H9 (cell line): ENCODE data around the gene INPP5B. TPM values are rescaled to one million over a fixed set of nuclear protein-coding genes. Genes with fewer than 3 reads are reported as not detected.

Experiments
- DNase-seq: peaks from one replicate; pipeline ENCODE4 v3.0.0-alpha.2; 2017
- H2AFZ ChIP-seq: one replicate; pipeline ENCODE4 v1.6.1; 2013; ENCODE audit warnings: mild to moderate bottlenecking, low read length, control low read depth, moderate library complexity
- H2AK5ac ChIP-seq: 2 replicates; pipeline ENCODE4 v1.6.1; 2013; ENCODE audit warnings: low read length, control low read depth, mixed read lengths; ENCODE audit not compliant: insufficient read length
- H2BK120ac ChIP-seq: one replicate; pipeline ENCODE4 v1.6.1; 2013; ENCODE audit warnings: low read depth, mild to moderate bottlenecking, low read length, control low read depth, inconsistent platforms; ENCODE audit not compliant: poor library complexity, severe bottlenecking
- H2BK12ac ChIP-seq: 2 replicates; pipeline ENCODE4 v1.6.1; 2013; ENCODE audit warnings: low read length, control low read depth, mixed read lengths, low read depth; ENCODE audit not compliant: insufficient read length
- H2BK15ac ChIP-seq: 2 replicates; pipeline ENCODE4 v1.6.1; 2013; ENCODE audit warnings: low read depth, low read length, control low read depth
- H2BK20ac ChIP-seq: one replicate; pipeline ENCODE4 v1.6.1; 2013; ENCODE audit warnings: low read depth, mild to moderate bottlenecking, low read length, control low read depth, inconsistent platforms; ENCODE audit not compliant: poor library complexity, severe bottlenecking
- H2BK5ac ChIP-seq: 2 replicates; pipeline ENCODE4 v1.6.1; 2013; ENCODE audit warnings: low read length, control low read depth, mixed read lengths; ENCODE audit not compliant: insufficient read length
- H3K14ac ChIP-seq: 2 replicates; pipeline ENCODE4 v1.6.1; 2013; ENCODE audit warnings: low read length, control low read depth; ENCODE audit not compliant: insufficient read depth
- H3K18ac ChIP-seq: 2 replicates; pipeline ENCODE4 v1.6.1; 2013; ENCODE audit warnings: low read depth, mild to moderate bottlenecking, mixed read lengths, low read length, control low read depth; ENCODE audit not compliant: insufficient read length
- H3K23ac ChIP-seq: 2 replicates; pipeline ENCODE4 v1.6.1; 2013; ENCODE audit warnings: low read length, control low read depth, mixed read lengths, low read depth; ENCODE audit not compliant: insufficient read length
- H3K23me2 ChIP-seq: 2 replicates; pipeline ENCODE4 v1.6.1; 2013; ENCODE audit warnings: low read depth, mild to moderate bottlenecking, mixed read lengths, low read length, control low read depth; ENCODE audit not compliant: insufficient read length, poor library complexity, severe bottlenecking
- H3K27ac ChIP-seq: 2 replicates; pipeline ENCODE4 v1.5.1; 2013; ENCODE audit warnings: low read length, control low read depth, mixed read lengths, low read depth; ENCODE audit not compliant: insufficient read length
- H3K27me3 ChIP-seq: 2 replicates; pipeline ENCODE4 v1.6.1; 2013; ENCODE audit warnings: low read length, control low read depth, inconsistent platforms; ENCODE audit not compliant: insufficient read depth
- H3K4ac ChIP-seq: 2 replicates; pipeline ENCODE4 v1.6.1; 2013; ENCODE audit warnings: low read depth, mild to moderate bottlenecking, control low read depth, inconsistent platforms, low read length, moderate library complexity
- H3K4me1 ChIP-seq: 2 replicates; pipeline ENCODE4 v1.6.1; 2013; ENCODE audit warnings: low read length, control low read depth, inconsistent platforms; ENCODE audit not compliant: insufficient read depth
- H3K4me2 ChIP-seq: 2 replicates; pipeline ENCODE4 v1.6.1; 2013; ENCODE audit warnings: low read length, control low read depth, mixed read lengths; ENCODE audit not compliant: insufficient read length, insufficient read depth
- H3K56ac ChIP-seq: 2 replicates; pipeline ENCODE4 v1.6.1; 2013; ENCODE audit warnings: low read depth, mild to moderate bottlenecking, mixed read lengths, low read length, control low read depth; ENCODE audit not compliant: insufficient read length
- H3K79me1 ChIP-seq: 2 replicates; pipeline ENCODE4 v1.6.1; 2013; ENCODE audit warnings: low read depth, mild to moderate bottlenecking, moderate library complexity, low read length, control low read depth, inconsistent platforms; ENCODE audit not compliant: insufficient read depth, poor library complexity, severe bottlenecking
- H3K79me2 ChIP-seq: 2 replicates; pipeline ENCODE4 v1.6.1; 2013; ENCODE audit warnings: low read length, control low read depth, inconsistent platforms; ENCODE audit not compliant: insufficient read depth
- H3K9ac ChIP-seq: 2 replicates; pipeline ENCODE4 v1.6.1; 2013; ENCODE audit warnings: low read length, control low read depth, mixed read lengths; ENCODE audit not compliant: insufficient read length; ENCODE audit errors: extremely low read depth
- H3K9me3 ChIP-seq: one replicate; pipeline ENCODE4 v1.6.1; 2013; ENCODE audit warnings: low read depth, low read length, inconsistent platforms; ENCODE audit not compliant: control insufficient read depth
- H3T11ph ChIP-seq: one replicate; pipeline ENCODE4 v1.6.1; 2013; ENCODE audit warnings: mild to moderate bottlenecking, low read length, control low read depth, inconsistent platforms
- H4K20me1 ChIP-seq: one replicate; pipeline ENCODE4 v1.6.1; 2013; ENCODE audit not compliant: control insufficient read depth, insufficient read length, insufficient read depth
- H4K5ac ChIP-seq: 2 replicates; pipeline ENCODE4 v1.6.1; 2013; ENCODE audit warnings: low read depth, mild to moderate bottlenecking, mixed read lengths, low read length, control low read depth; ENCODE audit not compliant: insufficient read length
- H4K8ac ChIP-seq: replicated peaks from 2 replicates; pipeline ENCODE4 v1.6.1; 2013; ENCODE audit warnings: low read length, control low read depth, mixed read lengths, low read depth; ENCODE audit not compliant: insufficient read length
- H4K91ac ChIP-seq: 2 replicates; pipeline ENCODE4 v1.6.1; 2013; ENCODE audit warnings: low read depth, mild to moderate bottlenecking, moderate library complexity, mixed read lengths, low read length, control low read depth; ENCODE audit not compliant: insufficient read length
- H3K27ac Mint-ChIP-seq, 3 experiments: 2 replicates in 2 of 3; 3 replicates in 1 of 3; pipeline ENCODE4 v1.8.0; 2020 to 2021; ENCODE audit warnings: mixed read lengths in 3 of 3, mild to moderate bottlenecking in 1 of 3, moderate library complexity in 1 of 3
- H3K27me3 Mint-ChIP-seq: 2 replicates; pipeline ENCODE4 v1.8.0; 2021; ENCODE audit warnings: low read depth, mild to moderate bottlenecking, moderate library complexity, mixed read lengths
- H3K36me3 Mint-ChIP-seq, 3 experiments: 2 replicates in 2 of 3; 3 replicates in 1 of 3; pipeline ENCODE4 v1.8.0; 2020 to 2021; ENCODE audit warnings: low read depth in 3 of 3, mixed read lengths in 3 of 3; ENCODE audit not compliant: insufficient read depth in 1 of 3
- H3K4me1 Mint-ChIP-seq, 2 experiments: 2 replicates each; pipeline ENCODE4 v1.8.0; 2020; ENCODE audit warnings: mixed read lengths in 2 of 2
- H3K4me3 Mint-ChIP-seq, 2 experiments: 2 replicates in 1 of 2; 3 replicates in 1 of 2; pipeline ENCODE4 v1.8.0; 2020 to 2021; ENCODE audit warnings: mild to moderate bottlenecking in 2 of 2, mixed read lengths in 2 of 2, moderate library complexity in 1 of 2
- H3K9me3 Mint-ChIP-seq, 2 experiments: 2 replicates in 1 of 2; 3 replicates in 1 of 2; pipeline ENCODE4 v1.8.0; 2020; ENCODE audit warnings: mild to moderate bottlenecking in 2 of 2, mixed read lengths in 2 of 2, moderate library complexity in 1 of 2
- CTCF ChIP-seq: fragments of 200-600 bp; sonication (generic); conservative IDR thresholded peaks from 3 replicates; pipeline ENCODE4 v1.8.0; 2021; ENCODE audit warnings: antibody characterized with exemption, mild to moderate bottlenecking
- WGBS: extraction: QIAGEN DNeasy Blood & Tissue Kit; methylation state at CpG from one replicate; pipeline ENCODE4 v1.1.7; 2013; ENCODE audit warnings: missing lambda C conversion rate, low lambda C conversion rate, mixed read lengths; ENCODE audit not compliant: insufficient read length; ENCODE audit errors: extremely low coverage; 5-methylcytosine and 5-hydroxymethylcytosine counted together
- total RNA-seq: library from RNA; stranded (reverse); gene quantifications from 2 replicates; pipeline ENCODE4 v1.2.1, GENCODE V29; 2021

INPP5B gene
- total RNA-seq, 1 experiment from 2014 or later: 28.2 TPM

- no peaks in the 10 kb centered on the region for H3K23me2 ChIP-seq
- no peak for DNase-seq
- no peak overlapping the region for H4K8ac ChIP-seq
- TF ChIP-seq CTCF: no peak
- no peaks in the 10 kb centered on the region for H4K20me1 ChIP-seq
- H3K27me3 Mint-ChIP-seq: no peaks in the 10 kb centered on the region
- H4K91ac ChIP-seq: no peak overlapping the region
- no peak overlapping the region for H2BK5ac ChIP-seq
- WGBS: no CpG with 5 or more reads among the region's 4 CpGs
- H3K4ac ChIP-seq: no peak overlapping the region
- H3K4me3 Mint-ChIP-seq: no peak overlapping the region
- no peak overlapping the region for H3K9ac ChIP-seq
- no peak overlapping the region for H2BK15ac ChIP-seq
- H3K4me1 Mint-ChIP-seq: no peaks in the 10 kb centered on the region
- no peak overlapping the region for H4K5ac ChIP-seq
- no peak overlapping the region for H3K4me2 ChIP-seq
- no peaks in the 10 kb centered on the region for H3K9me3 ChIP-seq
- H3K27ac ChIP-seq: no peak overlapping the region
- no peaks in the 10 kb centered on the region for H3K27me3 ChIP-seq
- H2AK5ac ChIP-seq: no peak overlapping the region
- no peak overlapping the region for H3K56ac ChIP-seq
- H3K14ac ChIP-seq: no peak overlapping the region
- H2BK120ac ChIP-seq: no peak overlapping the region
- 0 out of 7 replicates have a peak, but pooled peaks cover 0 to 2% (median 0%) of the 10 kb centered on the region in 3 experiments for H3K36me3 Mint-ChIP-seq
- H2AFZ ChIP-seq: no peak overlapping the region
- H3K79me1 ChIP-seq: peaks cover 8% of the 10 kb centered on the region
- no peak overlapping the region for H3K27ac Mint-ChIP-seq
- H3K4me1 ChIP-seq: no peaks in the 10 kb centered on the region
- no peak overlapping the region for H2BK20ac ChIP-seq
- no peak overlapping the region for H3T11ph ChIP-seq
- no peak overlapping the region for H2BK12ac ChIP-seq
- no peak overlapping the region for H3K23ac ChIP-seq
- no peaks in the 10 kb centered on the region; the same call in 1 of the 2 replicates for H3K79me2 ChIP-seq
- no peaks in the 10 kb centered on the region for H3K9me3 Mint-ChIP-seq
- H3K18ac ChIP-seq: no peak overlapping the region
Measured at GRCh38 chr1:37846647-37847339, 100.1 kb downstream of the INPP5B start.
